GM19452 (cell line): ENCODE results near the gene COG4.

Experiments used
- ATAC-seq: cut with Tn5 transposase; IDR thresholded peaks from one replicate; pipeline ENCODE4 v1.9.1; 2021; ENCODE audit not compliant: unreplicated experiment

COG4 gene

DNA sequence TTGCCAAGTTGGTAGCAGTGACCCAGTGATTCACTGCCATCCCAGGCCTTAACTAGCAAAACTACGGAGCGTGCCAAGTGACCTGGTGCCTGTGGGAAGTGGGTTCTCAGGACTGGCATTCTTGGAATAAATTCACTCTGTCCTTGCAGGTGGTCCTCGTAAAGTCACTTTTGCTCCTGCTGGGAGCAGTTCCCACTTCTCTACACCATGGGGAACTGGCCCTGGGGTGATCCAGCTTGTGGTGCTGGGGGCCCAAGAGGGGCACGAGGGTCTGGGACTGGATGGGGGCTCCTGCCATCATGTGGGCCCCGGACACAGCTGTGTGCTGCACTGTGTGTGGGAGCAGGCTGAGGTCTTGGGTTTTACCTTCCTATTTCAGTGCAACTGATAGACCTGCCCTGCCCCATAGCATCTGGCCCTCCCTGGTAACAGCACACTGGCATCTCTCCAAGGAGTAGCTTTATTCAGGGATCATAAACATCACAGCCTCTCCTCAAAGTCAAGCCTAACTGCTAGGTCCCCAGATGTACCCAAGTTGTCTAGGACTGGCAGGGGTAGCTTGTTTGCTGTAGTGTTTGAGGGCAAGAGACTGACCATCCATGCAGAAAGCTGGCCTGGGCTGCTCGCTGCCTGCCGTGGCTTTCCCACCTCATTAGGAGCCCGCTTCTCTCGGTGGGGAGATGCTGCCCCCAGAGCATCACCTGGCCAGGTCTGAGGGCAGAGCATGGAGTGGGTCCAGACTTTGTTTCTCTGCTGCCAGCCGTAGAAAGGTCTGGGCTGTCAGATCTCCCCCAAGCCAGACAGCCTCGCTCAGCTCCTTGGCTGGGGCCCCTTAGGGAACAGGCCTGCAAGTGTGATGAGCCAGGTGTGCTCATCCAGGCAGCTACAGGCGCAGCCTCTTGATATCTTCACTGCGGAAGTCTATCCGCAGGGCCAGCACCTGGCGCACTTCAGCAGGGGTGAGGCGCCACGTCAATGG lies 42.9 kb downstream of the COG4 start:
- ATAC-seq: no peak

DNA sequence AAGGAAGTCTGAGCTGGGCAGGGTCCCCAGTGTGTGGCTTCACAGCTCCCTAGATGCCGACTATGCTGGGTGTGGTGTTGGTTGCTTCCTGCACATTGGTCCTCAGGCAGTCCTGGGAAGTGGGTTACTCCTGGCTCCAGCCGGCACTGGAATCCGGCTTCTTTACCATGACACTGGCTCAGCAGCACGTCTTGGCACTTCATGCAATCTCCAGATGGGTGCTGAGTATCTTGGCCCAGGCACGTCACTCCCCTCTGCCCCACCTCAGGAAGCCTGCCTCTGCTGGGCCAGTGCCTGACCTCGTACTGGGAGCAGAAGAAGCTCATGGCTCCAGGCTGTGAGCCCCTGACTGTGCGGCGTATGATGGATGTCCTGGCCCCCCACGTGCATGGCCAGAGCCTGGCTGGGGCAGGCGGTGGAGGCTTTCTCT lies 44.4 kb downstream of the COG4 start:
- ATAC-seq: no peak

DNA sequence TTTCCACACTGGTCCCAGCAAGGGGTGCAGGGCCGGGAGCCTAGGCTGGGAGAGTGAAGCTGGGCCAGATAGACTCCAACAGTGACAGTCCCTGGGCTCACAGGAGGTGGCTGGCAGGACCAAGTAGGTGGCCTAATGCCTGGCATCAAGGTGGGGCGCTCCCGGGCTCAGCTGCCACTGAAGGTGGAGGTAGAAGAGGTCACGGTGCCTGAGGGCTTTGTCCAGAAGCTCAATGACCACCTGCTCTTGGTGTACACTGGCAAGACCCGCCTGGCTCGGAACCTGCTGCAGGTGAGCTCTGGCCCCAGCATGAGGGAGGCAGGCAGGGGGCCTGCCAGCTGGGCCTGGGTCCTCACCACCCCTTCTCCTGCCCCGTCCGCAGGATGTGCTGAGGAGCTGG lies 45.2 kb downstream of the COG4 start:
- ATAC-seq: no peak

DNA sequence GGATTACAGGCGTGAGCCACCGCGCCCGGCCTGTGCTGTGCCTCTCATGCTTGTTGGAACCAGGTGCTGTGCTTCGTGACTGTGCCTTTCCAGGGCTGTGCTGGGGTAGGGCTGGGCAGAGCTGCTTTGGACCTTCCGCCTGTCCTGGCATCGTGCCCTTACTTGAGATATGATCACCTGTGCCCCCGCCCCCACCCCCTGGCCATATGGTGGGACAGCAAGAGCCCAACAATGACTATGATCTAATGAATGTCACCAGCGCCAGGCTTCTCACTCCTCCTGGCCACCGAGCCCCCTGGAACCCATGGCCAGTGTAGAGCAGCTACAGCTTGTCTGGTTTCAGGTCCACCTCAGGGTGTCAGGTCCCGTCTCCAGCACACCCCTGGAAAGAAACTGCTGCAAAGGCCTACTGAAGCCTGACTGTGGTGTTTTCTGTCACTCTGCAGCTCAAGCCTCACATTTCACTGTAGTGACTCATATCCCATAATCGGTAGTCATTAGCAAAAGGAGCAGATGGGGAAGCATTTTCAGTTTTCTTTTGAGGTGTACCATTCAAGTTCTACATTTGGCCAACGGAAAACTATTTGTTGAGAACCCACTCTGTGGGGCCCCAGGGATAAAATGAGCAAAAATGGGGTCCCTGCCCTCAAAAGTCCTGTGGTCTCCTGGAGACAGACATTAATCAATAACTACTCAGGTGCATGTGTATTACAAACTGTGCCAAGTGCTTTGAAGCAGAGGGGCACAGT lies 46.9 kb downstream of the COG4 start:
- peak; percentile 90 for ATAC-seq

DNA sequence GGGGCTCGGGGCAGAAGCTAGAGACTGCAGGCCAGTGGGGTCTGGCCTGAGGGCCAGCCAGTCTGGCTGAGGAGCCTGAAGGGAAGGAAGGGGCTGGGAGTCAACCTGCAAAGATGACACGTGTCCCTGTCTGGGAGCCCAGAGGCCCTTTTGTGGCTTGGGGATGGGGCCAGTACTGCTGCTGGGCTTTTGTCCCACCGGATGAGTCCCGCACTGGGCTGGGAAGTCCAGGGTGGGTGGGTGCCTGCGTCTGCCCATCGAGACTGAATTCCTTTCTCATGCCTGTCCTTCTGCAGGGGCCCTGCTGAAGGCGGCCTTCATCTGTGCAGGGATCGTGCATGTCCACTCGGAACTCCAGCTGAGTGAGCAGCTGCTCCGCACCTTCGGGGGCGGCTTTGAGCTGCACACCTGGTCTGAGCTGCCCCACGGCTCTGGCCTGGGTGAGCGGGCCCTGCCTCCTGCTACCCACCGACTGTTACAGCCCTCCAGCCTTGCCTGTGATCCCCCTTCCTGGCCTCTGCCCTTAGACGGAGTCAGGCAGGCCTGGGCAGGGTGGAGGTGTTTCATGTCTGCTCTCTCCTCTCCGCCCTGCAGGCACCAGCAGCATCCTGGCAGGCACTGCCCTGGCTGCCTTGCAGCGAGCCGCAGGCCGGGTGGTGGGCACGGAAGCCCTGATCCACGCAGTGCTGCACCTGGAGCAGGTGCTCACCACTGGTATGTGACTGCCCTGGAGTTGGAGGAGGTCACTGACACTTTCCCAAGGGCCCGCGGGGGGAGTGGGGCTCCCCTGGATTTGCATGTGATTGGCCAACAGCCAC lies 48.1 kb downstream of the COG4 start:
- ATAC-seq: no peak

DNA sequence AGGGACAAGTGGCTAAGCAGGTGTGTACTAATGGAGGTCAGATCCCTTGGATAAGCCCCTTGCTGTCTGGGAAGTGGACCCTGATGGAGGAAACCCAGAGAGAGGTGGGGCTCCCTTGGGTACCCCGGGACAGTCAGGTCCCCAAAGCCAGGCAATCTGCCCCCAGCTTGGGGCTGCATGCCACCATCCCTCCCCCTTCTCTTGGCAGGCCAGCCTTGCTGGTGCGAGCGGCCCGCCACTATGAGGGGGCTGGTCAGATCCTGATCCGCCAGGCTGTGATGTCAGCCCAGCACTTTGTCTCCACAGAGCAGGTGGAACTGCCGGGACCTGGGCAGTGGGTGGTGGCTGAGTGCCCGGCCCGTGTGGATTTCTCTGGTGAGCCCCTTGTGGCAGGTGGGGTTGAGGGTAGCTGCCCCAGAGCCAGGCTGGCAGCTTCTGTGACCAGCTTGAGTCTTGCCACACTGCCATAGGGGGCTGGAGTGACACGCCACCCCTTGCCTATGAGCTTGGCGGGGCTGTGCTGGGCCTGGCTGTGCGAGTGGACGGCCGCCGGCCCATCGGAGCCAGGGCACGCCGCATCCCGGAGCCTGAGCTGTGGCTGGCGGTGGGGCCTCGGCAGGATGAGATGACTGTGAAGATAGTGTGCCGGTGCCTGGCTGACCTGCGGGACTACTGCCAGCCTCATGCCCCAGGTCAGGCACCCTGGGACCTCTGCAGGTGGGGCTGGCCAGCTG lies 48.9 kb downstream of the COG4 start:
- ATAC-seq: no peak

DNA sequence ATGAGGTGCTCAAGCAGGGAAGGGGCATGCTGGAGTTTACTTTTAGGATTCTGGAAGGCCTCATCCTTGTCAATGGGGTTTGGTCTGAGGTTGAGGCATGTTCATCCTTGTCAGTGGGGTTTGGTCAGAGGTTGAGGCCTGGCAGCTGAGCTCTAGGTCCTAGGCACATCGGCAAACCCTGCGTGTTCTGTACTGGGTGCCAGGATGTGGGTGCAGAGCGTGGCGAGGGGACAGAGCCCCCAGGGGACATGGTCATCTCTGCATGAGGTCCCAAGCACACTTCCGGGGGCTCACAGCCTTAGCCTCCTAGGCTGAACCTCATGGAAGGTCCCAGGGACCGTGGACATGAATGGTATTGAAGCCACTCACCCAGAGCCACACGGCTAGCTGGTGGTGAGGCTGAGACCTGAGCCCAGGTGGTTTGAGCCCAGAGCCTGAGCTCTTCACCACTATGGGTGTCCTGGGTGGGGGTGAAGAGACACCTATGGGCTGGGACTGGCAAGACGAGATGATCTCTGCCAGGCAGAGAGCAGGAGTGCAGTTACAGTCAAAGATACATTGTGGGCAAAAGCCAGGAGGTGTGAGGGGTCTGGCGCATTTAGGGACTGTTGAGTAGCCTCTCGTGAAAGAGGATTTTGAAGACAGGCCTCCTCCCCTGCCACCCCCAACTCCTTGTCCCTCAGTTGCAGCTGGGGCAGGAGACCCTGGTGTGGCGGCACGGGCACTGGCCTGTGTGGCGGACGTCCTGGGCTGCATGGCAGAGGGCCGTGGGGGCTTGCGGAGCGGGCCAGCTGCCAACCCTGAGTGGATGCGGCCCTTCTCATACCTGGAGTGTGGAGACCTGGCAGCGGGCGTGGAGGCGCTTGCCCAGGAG lies 49.7 kb downstream of the COG4 start:
- no peak for ATAC-seq

DNA sequence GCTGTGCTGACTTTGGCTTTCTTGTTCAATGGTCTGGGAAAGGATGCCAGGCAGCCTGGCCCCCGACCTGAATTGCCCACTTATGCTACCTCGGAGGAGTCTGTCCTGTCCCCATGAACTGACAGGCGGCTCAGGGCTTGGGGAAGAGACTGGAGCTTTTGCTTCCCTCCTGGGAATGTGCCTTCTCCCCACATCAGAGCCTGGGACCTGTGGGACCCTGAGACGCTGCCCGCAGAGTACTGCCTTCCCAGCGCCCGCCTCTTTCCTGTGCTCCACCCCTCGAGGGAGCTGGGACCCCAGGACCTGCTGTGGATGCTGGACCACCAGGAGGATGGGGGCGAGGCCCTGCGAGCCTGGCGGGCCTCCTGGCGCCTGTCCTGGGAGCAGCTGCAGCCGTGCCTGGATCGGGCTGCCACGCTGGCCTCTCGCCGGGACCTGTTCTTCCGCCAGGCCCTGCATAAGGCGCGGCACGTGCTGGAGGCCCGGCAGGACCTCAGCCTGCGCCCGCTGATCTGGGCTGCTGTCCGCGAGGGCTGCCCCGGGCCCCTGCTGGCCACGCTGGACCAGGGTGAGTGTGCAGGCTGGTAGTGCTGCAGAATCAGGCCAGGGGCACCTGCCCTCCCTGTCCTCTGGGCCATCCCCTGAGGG lies 50.4 kb downstream of the COG4 start:
- no peak for ATAC-seq

DNA sequence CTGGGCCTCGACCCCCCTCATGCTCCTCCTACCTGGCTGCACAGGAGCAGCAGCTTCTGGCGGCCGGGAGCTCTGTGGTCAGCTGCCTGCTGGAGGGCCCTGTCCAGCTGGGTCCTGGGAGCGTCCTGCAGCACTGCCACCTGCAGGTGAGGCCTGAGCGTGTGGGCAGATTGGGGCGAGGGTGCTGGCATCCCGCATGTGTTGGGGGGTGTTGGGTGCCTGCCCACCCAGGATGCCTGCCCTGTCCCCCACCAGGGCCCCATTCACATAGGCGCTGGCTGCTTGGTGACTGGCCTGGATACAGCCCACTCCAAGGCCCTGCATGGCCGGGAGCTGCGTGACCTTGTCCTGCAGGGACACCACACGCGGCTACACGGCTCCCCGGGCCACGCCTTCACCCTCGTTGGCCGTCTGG lies 52.4 kb downstream of the COG4 start:
- ATAC-seq: no peak

DNA sequence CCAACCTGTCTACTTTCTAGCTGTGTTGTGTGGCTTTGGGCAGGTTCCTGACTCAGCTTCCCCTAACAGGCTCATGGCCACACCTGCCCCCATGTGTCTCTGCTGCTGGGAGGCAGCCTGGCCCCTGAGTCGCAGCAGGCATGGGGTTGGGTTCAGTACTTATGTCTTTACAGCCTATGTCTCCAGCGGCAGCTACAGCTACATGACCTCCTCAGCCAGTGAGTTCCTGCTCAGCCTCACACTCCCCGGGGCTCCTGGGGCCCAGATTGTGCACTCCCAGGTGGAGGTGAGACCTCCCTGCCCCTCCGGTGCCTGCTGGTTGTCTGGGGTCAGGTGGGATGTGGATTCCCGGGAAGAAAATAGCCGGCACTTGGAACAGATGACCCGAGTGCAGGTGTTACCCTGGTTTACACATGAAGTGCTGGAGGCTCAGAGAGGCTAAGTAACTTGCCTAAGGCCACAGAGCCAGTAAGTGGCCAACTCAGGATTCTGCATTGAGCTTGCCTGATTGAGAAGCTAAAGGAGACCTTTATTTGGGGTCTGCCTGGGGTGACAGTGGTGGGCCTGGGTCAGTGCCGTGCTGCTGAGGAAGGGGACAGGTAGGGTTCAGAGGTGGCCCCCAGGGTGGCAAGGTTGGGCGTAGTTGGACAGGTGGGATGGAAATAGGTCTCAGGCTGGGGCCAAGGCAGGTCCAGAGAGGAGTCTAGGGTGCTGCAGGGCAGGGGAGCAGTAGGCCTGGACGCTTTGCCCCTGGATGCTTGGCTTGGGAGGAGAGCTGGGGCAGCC lies 53.0 kb downstream of the COG4 start:
- ATAC-seq: no peak

DNA sequence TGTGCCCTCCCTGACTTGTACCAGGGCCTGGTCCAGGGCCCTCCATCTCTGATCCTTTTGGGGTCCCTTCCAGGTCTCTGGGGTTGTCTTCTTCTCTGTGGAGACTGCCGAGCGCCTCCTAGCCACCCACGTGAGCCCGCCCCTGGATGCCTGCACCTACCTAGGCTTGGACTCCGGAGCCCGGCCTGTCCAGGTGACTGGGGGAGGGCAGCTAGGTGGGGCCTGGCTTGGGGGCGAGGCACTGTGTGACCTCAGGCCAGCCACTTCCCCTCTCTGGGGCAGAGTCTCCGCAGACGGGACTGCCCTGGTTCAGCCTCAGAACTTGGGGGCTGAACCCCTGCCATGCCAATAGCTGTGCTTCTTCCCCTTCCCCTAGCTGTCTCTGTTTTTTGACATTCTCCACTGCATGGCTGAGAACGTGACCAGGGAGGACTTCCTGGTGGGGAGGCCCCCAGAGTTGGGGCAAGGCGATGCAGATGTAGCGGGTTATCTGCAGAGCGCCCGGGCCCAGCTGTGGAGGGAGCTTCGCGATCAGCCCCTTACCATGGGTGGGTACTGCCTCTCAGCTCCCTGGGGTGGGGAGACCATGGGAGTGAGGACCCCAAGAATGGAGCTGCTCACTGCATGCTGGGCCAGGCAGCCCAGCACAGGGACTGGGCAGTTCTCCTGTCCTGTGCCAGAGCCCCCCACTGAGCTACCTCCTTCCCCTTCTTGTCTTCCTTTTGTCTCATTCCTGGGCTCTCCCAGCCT lies 54.4 kb downstream of the COG4 start:
- ATAC-seq: no peak

DNA sequence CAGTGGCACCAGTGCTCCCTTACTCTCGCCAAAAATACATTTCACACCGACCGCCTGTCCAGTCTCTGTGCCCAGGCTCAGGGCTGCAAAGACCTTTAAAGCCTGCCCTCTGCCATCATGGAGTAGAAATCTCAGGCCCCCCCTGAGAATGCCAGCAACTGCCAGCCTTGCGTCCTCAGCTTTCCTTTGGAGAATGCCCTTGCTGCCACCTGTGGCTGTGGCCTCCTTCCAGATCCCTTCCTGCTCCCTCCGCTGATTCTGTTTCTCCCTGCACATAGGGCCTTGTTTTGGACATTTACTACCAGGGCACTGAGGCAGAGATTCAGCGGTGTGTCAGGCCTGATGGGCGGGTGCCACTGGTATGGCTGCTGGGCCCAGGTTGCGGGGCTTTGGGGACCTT lies 55.7 kb downstream of the COG4 start:
- no peak for ATAC-seq

DNA sequence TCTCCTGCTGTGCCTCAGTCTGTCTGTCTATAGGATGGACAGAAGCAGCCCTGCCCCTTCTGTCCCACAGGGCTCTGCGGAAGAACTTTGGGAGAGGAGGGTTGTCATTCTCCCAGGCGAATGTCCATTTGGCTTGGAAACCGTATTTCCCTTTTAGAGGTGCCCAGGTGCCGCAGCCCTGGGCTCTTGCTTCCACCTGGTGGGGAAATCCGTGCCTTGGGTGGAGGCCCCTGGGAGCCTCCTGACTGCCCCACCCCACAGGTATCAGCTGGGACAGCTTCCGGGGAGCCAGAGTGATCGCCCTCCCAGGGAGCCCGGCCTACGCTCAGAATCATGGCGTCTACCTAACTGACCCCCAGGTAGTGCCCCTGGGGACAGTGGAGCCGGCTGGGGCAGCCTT lies 56.2 kb downstream of the COG4 start:
- ATAC-seq: no peak

DNA sequence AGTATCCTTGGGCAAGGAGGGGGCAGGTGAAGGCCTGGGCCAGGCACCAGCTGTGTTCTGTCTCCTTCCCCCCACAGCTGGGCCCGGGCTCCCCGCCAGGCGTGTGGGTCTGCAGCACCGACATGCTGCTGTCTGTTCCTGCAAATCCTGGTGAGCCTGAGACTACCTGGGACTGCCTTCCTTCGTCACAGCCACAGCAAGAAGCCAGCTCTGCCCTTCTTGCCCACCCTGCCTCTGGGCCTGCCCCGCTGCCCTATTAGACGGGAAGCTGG lies 56.6 kb downstream of the COG4 start:
- no peak for ATAC-seq

DNA sequence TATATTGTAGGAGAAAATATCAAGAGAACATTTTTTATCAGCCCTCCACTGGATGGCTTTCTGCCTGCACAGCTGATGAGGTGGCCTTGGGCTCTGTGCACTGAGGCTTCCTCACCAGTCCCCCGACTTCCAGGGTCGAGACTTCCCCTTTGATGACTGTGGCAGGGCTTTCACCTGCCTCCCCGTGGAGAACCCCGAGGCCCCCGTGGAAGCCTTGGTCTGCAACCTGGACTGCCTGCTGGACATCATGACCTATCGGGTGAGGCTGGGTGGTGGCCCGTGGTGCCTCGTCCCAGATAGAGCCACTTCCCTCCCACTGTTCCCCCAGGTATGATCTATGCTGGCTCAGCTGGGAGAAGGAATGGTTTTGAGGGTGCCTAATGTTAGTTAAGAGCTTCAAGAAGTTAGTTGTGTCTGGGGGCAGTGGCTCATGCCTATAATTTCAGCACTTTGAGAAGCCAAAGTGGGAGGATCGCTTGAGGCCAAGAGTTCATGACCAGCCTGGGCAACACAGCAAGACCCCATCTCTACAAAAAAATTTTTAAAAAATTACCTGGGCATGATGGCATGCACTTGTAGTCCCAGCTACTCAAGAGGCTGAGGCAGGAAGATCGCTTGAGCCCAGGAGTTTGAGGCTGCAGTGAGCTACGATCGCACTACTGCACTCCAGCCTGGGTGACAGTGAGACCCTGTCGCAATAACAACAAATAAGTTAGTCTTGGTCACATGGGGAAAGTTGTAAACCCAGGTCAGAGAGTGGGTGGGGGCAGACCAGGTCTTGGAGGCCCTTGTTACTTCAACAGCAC lies 57.2 kb downstream of the COG4 start:
- ATAC-seq: no peak

DNA sequence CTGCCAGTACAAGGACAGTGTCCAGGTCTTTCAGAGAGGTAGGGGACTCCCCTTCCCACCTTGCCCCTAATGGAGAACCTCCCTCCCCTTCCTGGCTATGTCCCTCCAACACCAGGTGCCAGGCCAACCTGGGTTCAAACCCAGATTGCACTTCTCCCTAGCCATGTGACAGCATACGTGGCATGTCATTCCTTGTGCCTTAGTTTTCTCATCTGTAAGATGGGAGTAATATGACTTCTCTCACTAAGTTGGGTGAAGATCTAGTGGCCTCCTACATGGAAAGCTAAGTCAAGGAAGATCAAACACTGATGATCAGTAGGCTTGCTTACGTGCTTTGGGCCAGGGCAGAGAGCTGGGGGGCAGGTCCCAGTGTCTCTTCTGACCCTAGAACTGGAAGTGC lies 60.1 kb downstream of the COG4 start:
- ATAC-seq: no peak

DNA sequence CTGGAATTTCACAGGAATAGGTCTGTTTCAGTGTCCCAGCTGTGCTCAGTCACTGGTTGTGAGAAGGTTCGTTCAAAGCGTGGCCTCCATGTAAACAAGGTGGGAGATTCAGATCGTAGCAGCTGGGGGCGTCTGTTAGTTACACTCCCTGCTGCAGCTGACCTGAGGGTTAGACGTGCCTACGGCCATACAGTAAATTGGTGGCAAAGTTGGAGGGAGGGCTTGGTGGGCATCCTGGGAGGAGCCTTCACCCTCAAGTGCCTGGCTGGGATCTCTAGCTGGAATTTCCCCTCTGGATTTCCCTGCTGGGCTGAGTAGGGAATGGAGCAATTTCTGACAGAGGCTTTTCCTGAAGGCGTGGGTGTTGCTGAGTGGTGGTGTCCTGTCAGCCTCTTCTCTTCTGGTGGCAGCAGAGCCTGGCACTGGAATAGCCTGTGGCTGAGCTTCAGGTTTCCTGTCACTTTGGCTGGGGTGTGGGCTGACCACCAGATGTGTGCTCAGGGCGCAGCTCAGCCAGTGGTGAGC lies 62.6 kb downstream of the COG4 start:
- no peak for ATAC-seq
